Measurements from ENCODE around the gene SDSL. TPM values are rescaled to one million over a fixed set of nuclear protein-coding genes. Genes with fewer than 3 reads are reported as not detected.

The SDSL gene
- total RNA-seq, 1 donor from 2014 or later = 12.8 TPM

- Histone ChIP-seq H3K27ac (no peak overlapping the region), H3K9me3 (no peaks in the 10 kb centered on the region), H3K4me3 (peak overlapping the region; percentile 14), H3K4me1 (peaks cover 46% of the 10 kb centered on the region), H3K27me3 (ENCODE audit: low read depth) (peaks cover 94% of the 10 kb centered on the region), H3K36me3 (no peaks in the 10 kb centered on the region)
- no peak for ATAC-seq
- intact Hi-C loops (cut with DNase I) = no loop called here
- no peak for TF ChIP-seq CTCF (IDR thresholded peaks at IDR 0.05)
- DNase-seq = no peak
These were observed 42.9 kb downstream of the SDSL start for GRCh38 chr12:113464852-113465719.

- ATAC-seq (no peak), DNase-seq (no peak)
- H3K27ac ChIP-seq = no peak overlapping the region
- no peak for TF ChIP-seq CTCF (IDR thresholded peaks at IDR 0.05)
- peaks cover 100% of the 10 kb centered on the region for H3K27me3 ChIP-seq (ENCODE audit: low read depth)
- H3K4me3 ChIP-seq = no peak overlapping the region
- no peaks in the 10 kb centered on the region for H3K36me3 ChIP-seq
- intact Hi-C loops (cut with DNase I) = no loop called here
- H3K9me3 ChIP-seq = no peaks in the 10 kb centered on the region
- H3K4me1 ChIP-seq = peaks cover 46% of the 10 kb centered on the region
These were observed 43.8 kb downstream of the SDSL start for GRCh38 chr12:113465808-113466453.

- ATAC-seq (no peak), DNase-seq (no peak)
- Histone ChIP-seq H3K27ac (no peak overlapping the region), H3K4me1 (peaks cover 46% of the 10 kb centered on the region), H3K4me3 (peak overlapping the region; percentile 41), H3K9me3 (no peaks in the 10 kb centered on the region), H3K36me3 (no peaks in the 10 kb centered on the region), H3K27me3 (ENCODE audit: low read depth) (peaks cover 100% of the 10 kb centered on the region)
- intact Hi-C loops (cut with DNase I) = no loop called here
- TF ChIP-seq CTCF (IDR thresholded peaks at IDR 0.05) = no peak
These were observed 44.4 kb downstream of the SDSL start for GRCh38 chr12:113466454-113467141.

- Histone ChIP-seq H3K4me1 (peaks cover 45% of the 10 kb centered on the region), H3K27ac (no peak overlapping the region), H3K27me3 (ENCODE audit: low read depth) (peaks cover 100% of the 10 kb centered on the region), H3K36me3 (no peaks in the 10 kb centered on the region), H3K9me3 (no peaks in the 10 kb centered on the region), H3K4me3 (peak overlapping the region; percentile 41)
- intact Hi-C loops (cut with DNase I) = no loop called here
- no peak for DNase-seq
- ATAC-seq = no peak
- TF ChIP-seq CTCF (IDR thresholded peaks at IDR 0.05) = no peak
These were observed 44.9 kb downstream of the SDSL start for GRCh38 chr12:113467142-113467501.

GRCh38 chr12:113467502-113468364 lies 45.6 kb downstream of the SDSL start:
- peaks cover 100% of the 10 kb centered on the region for H3K27me3 ChIP-seq (ENCODE audit: low read depth)
- H3K4me3 ChIP-seq = peak overlapping the region; percentile 41
- H3K27ac ChIP-seq = no peak overlapping the region
- no peaks in the 10 kb centered on the region for H3K36me3 ChIP-seq
- TF ChIP-seq CTCF (IDR thresholded peaks at IDR 0.05) = no peak
- intact Hi-C loops (cut with DNase I) = no loop called here
- ATAC-seq = no peak
- H3K9me3 ChIP-seq = no peaks in the 10 kb centered on the region
- no peak for DNase-seq
- H3K4me1 ChIP-seq = peaks cover 39% of the 10 kb centered on the region

Measured in lower lobe of right lung (tissue), 2 donors.